Measurements from ENCODE around the gene PPP2R1B. TPM values are rescaled to one million over a fixed set of nuclear protein-coding genes. Genes with fewer than 3 reads are reported as not detected.

The PPP2R1B gene
- total RNA-seq, 1 donor from 2014 or later: 44.5 TPM

DNA sequence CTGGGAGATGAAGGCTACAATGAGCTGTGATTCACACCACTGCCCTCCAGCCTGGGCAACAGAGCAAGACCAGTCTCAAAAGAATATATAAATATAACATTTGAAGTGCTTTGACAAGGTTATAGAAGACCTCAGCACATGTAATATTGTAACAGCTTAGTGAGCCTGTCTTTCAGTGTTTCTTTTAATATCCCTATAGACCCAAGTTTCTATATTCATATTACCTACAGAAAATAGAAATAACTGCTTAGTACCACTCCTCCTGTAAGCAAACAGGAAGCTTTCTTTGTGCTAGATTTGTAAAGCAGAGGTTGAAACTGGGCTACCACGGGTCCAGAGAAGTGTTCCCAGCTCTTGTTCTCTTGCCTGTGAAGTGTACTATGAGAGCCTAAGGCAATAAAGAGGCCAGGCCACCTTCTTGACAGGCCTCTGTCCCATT is 68.2 kb downstream of the PPP2R1B start:
- Mint-ChIP-seq H3K9me3 (ENCODE audit: unreplicated experiment) (no peaks in the 10 kb centered on the region), H3K36me3 (ENCODE audit: low read depth, unreplicated experiment) (peaks cover 3% of the 10 kb centered on the region), H3K27ac (ENCODE audit: unreplicated experiment) (no peak overlapping the region), H3K27me3 (ENCODE audit: low read depth, unreplicated experiment) (no peaks in the 10 kb centered on the region), H3K4me3 (ENCODE audit: unreplicated experiment) (no peak overlapping the region), H3K4me1 (ENCODE audit: low read depth, unreplicated experiment) (peaks cover 6% of the 10 kb centered on the region)
- no peak overlapping the region for H2AFZ ChIP-seq (ENCODE audit: low read depth, low read length)
- H3K4me1 ChIP-seq (ENCODE audit: insufficient read depth, low read length): peaks cover 21% of the 10 kb centered on the region
- no peaks in the 10 kb centered on the region for H3K9me3 ChIP-seq (ENCODE audit: insufficient read depth, low read depth, low read length)
- no peaks in the 10 kb centered on the region for H3K27me3 ChIP-seq (ENCODE audit: insufficient read depth, low read length)
- no peaks in the 10 kb centered on the region for H4K20me1 ChIP-seq (ENCODE audit: insufficient read depth, low read length)
- no peak overlapping the region for H3K4me2 ChIP-seq (ENCODE audit: low read length)
- H3K79me2 ChIP-seq (ENCODE audit: insufficient read depth, low read length): no peaks in the 10 kb centered on the region
- H3K36me3 ChIP-seq (ENCODE audit: insufficient read depth, low read length): no peaks in the 10 kb centered on the region
- no peak for DNase-seq (ENCODE audit: low read depth)
- H3K9ac ChIP-seq (ENCODE audit: low read length): no peak overlapping the region
- no peak overlapping the region for H3K27ac ChIP-seq (ENCODE audit: low read depth, low read length)
- no peak for TF ChIP-seq EZH2 (IDR thresholded peaks at IDR 0.05; ENCODE audit: insufficient read depth, low read length)
- TF ChIP-seq CTCF (IDR thresholded peaks at IDR 0.05; ENCODE audit: insufficient read depth, low read depth, low read length): no peak
- H3K4me3 ChIP-seq (ENCODE audit: insufficient read depth, low read depth, low read length): no peak overlapping the region
- no peak for FAIRE-seq

- FAIRE-seq: no peak
- no peaks in the 10 kb centered on the region for H3K36me3 ChIP-seq (ENCODE audit: insufficient read depth, low read length)
- DNase-seq (ENCODE audit: low read depth): peak; percentile 64
- no peaks in the 10 kb centered on the region for H4K20me1 ChIP-seq (ENCODE audit: insufficient read depth, low read length)
- H3K4me2 ChIP-seq (ENCODE audit: low read length): peak overlapping the region; percentile 8
- Mint-ChIP-seq H3K27ac (ENCODE audit: unreplicated experiment) (no peak overlapping the region), H3K36me3 (ENCODE audit: low read depth, unreplicated experiment) (peaks cover 2% of the 10 kb centered on the region), H3K27me3 (ENCODE audit: low read depth, unreplicated experiment) (no peaks in the 10 kb centered on the region), H3K4me1 (ENCODE audit: low read depth, unreplicated experiment) (peaks cover 8% of the 10 kb centered on the region), H3K4me3 (ENCODE audit: unreplicated experiment) (no peak overlapping the region), H3K9me3 (ENCODE audit: unreplicated experiment) (no peaks in the 10 kb centered on the region)
- H3K27me3 ChIP-seq (ENCODE audit: insufficient read depth, low read length): no peaks in the 10 kb centered on the region
- TF ChIP-seq CTCF (IDR thresholded peaks at IDR 0.05; ENCODE audit: insufficient read depth, low read depth, low read length): no peak
- TF ChIP-seq EZH2 (IDR thresholded peaks at IDR 0.05; ENCODE audit: insufficient read depth, low read length): no peak
- H3K79me2 ChIP-seq (ENCODE audit: insufficient read depth, low read length): no peaks in the 10 kb centered on the region
- no peak overlapping the region for H3K9ac ChIP-seq (ENCODE audit: low read length)
- H3K27ac ChIP-seq (ENCODE audit: low read depth, low read length): peak overlapping the region; percentile 49
- H2AFZ ChIP-seq (ENCODE audit: low read depth, low read length): no peak overlapping the region
- no peaks in the 10 kb centered on the region for H3K9me3 ChIP-seq (ENCODE audit: insufficient read depth, low read depth, low read length)
- no peak overlapping the region for H3K4me3 ChIP-seq (ENCODE audit: insufficient read depth, low read depth, low read length)
- peaks cover 21% of the 10 kb centered on the region for H3K4me1 ChIP-seq (ENCODE audit: insufficient read depth, low read length)
Observed at GRCh38 chr11:111696556-111696955, 69.6 kb downstream of the PPP2R1B start.

GRCh38 chr11:111694851-111695250 is 71.3 kb downstream of the PPP2R1B start:
- peak overlapping the region; percentile 64 for H3K27ac ChIP-seq (ENCODE audit: low read depth, low read length)
- H3K4me3 Mint-ChIP-seq (ENCODE audit: unreplicated experiment): no peak overlapping the region

More at GRCh38 chr11:111694851-111695250, 71.3 kb downstream of the PPP2R1B start:
- H3K27me3 ChIP-seq (ENCODE audit: insufficient read depth, low read length): no peaks in the 10 kb centered on the region
- FAIRE-seq (peak; percentile 63), DNase-seq (ENCODE audit: low read depth) (peak; percentile 98)
- peak overlapping the region; percentile 26 for H3K9ac ChIP-seq (ENCODE audit: low read length)
- no peaks in the 10 kb centered on the region for H3K79me2 ChIP-seq (ENCODE audit: insufficient read depth, low read length)
- no peaks in the 10 kb centered on the region for H3K36me3 ChIP-seq (ENCODE audit: insufficient read depth, low read length)
- no peak overlapping the region for H3K4me3 ChIP-seq (ENCODE audit: insufficient read depth, low read depth, low read length)
- TF ChIP-seq EZH2 (IDR thresholded peaks at IDR 0.05; ENCODE audit: insufficient read depth, low read length): no peak
- no peak for TF ChIP-seq CTCF (IDR thresholded peaks at IDR 0.05; ENCODE audit: insufficient read depth, low read depth, low read length)
- H3K4me1 Mint-ChIP-seq (ENCODE audit: low read depth, unreplicated experiment): peaks cover 11% of the 10 kb centered on the region
- H4K20me1 ChIP-seq (ENCODE audit: insufficient read depth, low read length): no peaks in the 10 kb centered on the region
- no peaks in the 10 kb centered on the region for H3K9me3 ChIP-seq (ENCODE audit: insufficient read depth, low read depth, low read length)
- H3K27ac Mint-ChIP-seq (ENCODE audit: unreplicated experiment): no peak overlapping the region
- no peak overlapping the region for H2AFZ ChIP-seq (ENCODE audit: low read depth, low read length)
- no peaks in the 10 kb centered on the region for H3K27me3 Mint-ChIP-seq (ENCODE audit: low read depth, unreplicated experiment)
- peaks cover 21% of the 10 kb centered on the region for H3K4me1 ChIP-seq (ENCODE audit: insufficient read depth, low read length)
- peak overlapping the region; percentile 63 for H3K4me2 ChIP-seq (ENCODE audit: low read length)
- no peaks in the 10 kb centered on the region for H3K9me3 Mint-ChIP-seq (ENCODE audit: unreplicated experiment)
- peaks cover 2% of the 10 kb centered on the region for H3K36me3 Mint-ChIP-seq (ENCODE audit: low read depth, unreplicated experiment)

All from astrocyte (in vitro differentiated cells and primary cell).